Right cardiac atrium (tissue), 5 donors: ENCODE data around the gene JAKMIP1. TPM values are rescaled to one million over a fixed set of nuclear protein-coding genes. Genes with fewer than 3 reads are reported as not detected.

ENCODE experiments used
- ATAC-seq, 2 donors: fragments of 200-7000 bp; cut with Tn5 transposase; one replicate each; pipeline versions ENCODE4 v1.8.0 to v1.9.1; 2020; ENCODE audit warnings: moderate library complexity in 2 of 2, mild to moderate bottlenecking in 1 of 2
- DNase-seq, 3 donors: peaks; one replicate each; pipeline ENCODE4 v3.0.0-alpha.2; 2020
- H3K27ac ChIP-seq: one replicate; pipeline ENCODE4 v1.5.1; 2013; ENCODE audit warnings: mild to moderate bottlenecking, low read length, control low read depth, moderate library complexity
- H3K27me3 ChIP-seq: one replicate; pipeline ENCODE4 v1.6.1; 2013; ENCODE audit not compliant: control insufficient read depth, insufficient read depth
- H3K4me1 ChIP-seq: one replicate; pipeline ENCODE4 v1.6.1; 2013; ENCODE audit warnings: low read length; ENCODE audit not compliant: control insufficient read depth, insufficient read depth
- H3K4me3 ChIP-seq: one replicate; pipeline ENCODE4 v1.5.1; 2013; ENCODE audit warnings: low read length, control low read depth
- H3K9me3 ChIP-seq: one replicate; pipeline ENCODE4 v1.6.1; 2013; ENCODE audit warnings: low read length; ENCODE audit not compliant: control insufficient read depth
- WGBS: extraction: QIAGEN DNeasy Blood & Tissue Kit; methylation state at CpG from one replicate; pipeline ENCODE4 v1.1.7; 2013; 5-methylcytosine and 5-hydroxymethylcytosine counted together
- intact Hi-C, 4 donors: fragments of 100-400 bp; cut with DNase I; formaldehyde crosslinking; loops; one replicate each; pipeline versions ENCODE4 v1.11.0 to v1.14.0; 2022 to 2023
- polyA plus RNA-seq: library from polyadenylated mRNA; stranded (reverse); fragments of 200-250 nt; gene quantifications from one replicate; pipeline ENCODE4 v1.2.3, GENCODE V29; 2013
- total RNA-seq, 4 donors: library from RNA; stranded (reverse); fragmentation: NEBNext Ultra II Directional; extraction: Animal tissue kit (Norgen Biotek cat#: 25700); gene quantifications; one replicate each; pipeline ENCODE4 v1.2.1, GENCODE V29; 2021
- donor health status: healthy with polysubstance abuse.
- donor health status: DM: no; HTN: yes; CAD: no.
- donor health status: DM: no; HTN: no; CAD: no.
- donor health status: DM: no; HTN: yes; CAD: no; lungs with severe emphysema.
- donor health status: DM: yes; HTN: yes; CAD: no.

Gene JAKMIP1
- total and polyA plus RNA-seq, 5 donors = 0.07 to 0.28 (median 0.20) TPM; not detected in 2

DNA sequence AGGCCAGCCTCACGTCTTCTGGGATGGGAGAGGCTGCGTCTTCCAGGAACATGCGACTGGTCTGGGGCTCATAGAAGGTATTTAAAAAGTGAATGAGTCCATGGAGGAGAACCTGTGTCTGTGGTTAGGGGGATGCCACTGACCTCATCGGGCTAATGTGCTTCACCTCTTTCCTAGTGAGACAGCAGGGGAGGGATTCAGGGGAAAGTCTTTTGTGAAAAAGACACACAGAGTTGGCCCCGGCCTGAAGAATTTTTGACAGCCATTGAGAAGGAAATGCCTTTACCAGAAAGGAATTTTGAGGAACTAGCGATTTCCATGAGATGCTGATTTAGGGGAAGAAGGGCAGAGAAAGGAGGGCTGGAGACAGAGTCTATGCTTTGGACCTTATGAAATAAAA, 171.1 kb downstream of the JAKMIP1 start:
- Histone ChIP-seq H3K4me1 (no peaks in the 10 kb centered on the region), H3K27me3 (no peaks in the 10 kb centered on the region), H3K27ac (no peak overlapping the region), H3K9me3 (no peaks in the 10 kb centered on the region), H3K4me3 (no peak overlapping the region)
- intact Hi-C loops = no loop called here
- no peak for DNase-seq
- WGBS = 61% methylated on average over 6 of the region's 6 CpGs
- ATAC-seq = no peak

DNA sequence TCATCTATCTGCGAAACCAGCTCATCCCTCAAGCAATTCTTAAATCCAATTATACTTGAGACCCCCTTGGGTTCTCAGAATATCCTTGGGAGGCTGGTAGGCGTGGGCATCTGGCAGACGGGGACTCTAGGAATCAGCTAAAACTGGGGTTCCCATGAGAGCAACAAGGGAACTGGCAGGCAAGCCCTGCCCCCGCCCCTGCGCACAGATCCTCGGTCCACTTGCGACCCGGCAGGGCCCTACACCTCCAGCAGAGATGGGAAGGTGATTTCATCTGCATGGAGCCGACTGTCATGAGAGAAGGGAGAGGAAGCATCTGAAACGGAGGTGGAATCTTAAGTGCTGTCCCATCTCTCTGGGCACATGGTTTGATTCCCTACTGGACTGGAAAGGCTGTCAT, 172.2 kb downstream of the JAKMIP1 start:
- DNase-seq = no peak
- H3K9me3 ChIP-seq = no peaks in the 10 kb centered on the region
- intact Hi-C loops = no loop called here
- H3K27ac ChIP-seq = no peak overlapping the region
- WGBS = 67% methylated on average over 10 of the region's 10 CpGs
- H3K4me1 ChIP-seq = no peaks in the 10 kb centered on the region
- H3K27me3 ChIP-seq = no peaks in the 10 kb centered on the region
- no peak for ATAC-seq
- H3K4me3 ChIP-seq = no peak overlapping the region

DNA sequence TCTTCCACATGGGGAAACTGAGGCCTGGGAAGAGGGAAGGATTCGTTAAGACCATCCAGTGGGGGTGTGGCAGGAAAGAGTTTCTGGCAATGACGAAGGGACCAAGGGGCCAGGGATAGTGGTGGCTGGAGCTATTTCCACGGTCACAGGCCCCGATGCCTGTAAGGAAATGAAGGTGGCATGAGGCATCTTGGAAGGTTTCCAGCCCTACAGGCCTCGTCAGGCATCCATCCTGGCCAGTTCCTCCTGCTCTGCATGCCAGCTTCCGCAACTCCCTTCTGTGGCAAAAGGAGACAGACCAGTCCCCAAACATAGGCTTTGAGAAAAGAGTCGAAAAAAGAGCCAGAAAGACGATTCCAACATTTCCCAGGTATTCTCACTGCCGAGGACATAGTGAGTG, 173.0 kb downstream of the JAKMIP1 start:
- Histone ChIP-seq H3K4me3 (no peak overlapping the region), H3K27ac (no peak overlapping the region), H3K27me3 (no peaks in the 10 kb centered on the region), H3K4me1 (no peaks in the 10 kb centered on the region), H3K9me3 (no peaks in the 10 kb centered on the region)
- ATAC-seq (no peak), DNase-seq (no peak)
- 75% methylated on average over 9 of the region's 9 CpGs for WGBS
- intact Hi-C loops = no loop called here

DNA sequence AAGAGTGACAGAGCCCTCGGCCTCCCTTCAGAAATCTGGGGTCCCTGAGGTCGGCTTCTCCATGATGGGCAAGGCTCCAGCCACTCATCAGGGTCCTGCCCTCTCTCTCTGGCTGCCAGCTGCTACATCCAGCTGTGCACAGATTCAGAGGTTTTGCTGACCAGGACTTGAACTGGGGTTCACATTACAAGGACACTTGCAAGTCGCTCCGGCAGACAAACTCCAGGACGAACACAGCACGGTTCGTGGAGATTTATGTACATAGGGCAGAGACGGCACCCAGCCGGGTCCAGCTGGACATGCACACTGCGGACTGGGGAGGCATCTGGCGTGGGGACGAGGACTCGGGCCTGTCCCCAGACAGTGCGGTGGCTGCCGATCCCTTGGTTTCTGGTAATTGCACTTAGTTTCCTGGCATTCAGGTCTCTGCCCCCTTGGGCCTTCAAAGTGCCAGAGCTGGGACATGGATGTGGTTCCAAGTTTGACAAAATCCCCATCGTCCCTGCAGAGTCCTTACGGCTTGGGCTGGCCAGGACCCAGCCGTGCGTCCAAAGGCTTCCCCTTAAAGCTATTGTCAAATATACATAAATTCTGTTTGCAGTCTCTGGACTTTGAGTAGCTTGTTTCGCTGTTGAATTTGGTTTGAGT, 175.9 kb downstream of the JAKMIP1 start:
- Histone ChIP-seq H3K9me3 (no peaks in the 10 kb centered on the region), H3K27ac (no peak overlapping the region), H3K4me3 (no peak overlapping the region), H3K4me1 (no peaks in the 10 kb centered on the region), H3K27me3 (no peaks in the 10 kb centered on the region)
- whole genome bisulfite sequencing = 70% methylated on average over 20 of the region's 20 CpGs
- ATAC-seq = no peak
- intact Hi-C loops = no loop called here
- no peak for DNase-seq

GRCh38 chr4:6023731-6024130, 176.6 kb downstream of the JAKMIP1 start:
- Histone ChIP-seq H3K27ac (no peak overlapping the region), H3K27me3 (no peaks in the 10 kb centered on the region), H3K4me1 (no peaks in the 10 kb centered on the region), H3K9me3 (no peaks in the 10 kb centered on the region), H3K4me3 (no peak overlapping the region)
- intact Hi-C loops = no loop called here
- ATAC-seq (no peak), DNase-seq (no peak)
- WGBS = 59% methylated on average over 10 of the region's 10 CpGs

DNA sequence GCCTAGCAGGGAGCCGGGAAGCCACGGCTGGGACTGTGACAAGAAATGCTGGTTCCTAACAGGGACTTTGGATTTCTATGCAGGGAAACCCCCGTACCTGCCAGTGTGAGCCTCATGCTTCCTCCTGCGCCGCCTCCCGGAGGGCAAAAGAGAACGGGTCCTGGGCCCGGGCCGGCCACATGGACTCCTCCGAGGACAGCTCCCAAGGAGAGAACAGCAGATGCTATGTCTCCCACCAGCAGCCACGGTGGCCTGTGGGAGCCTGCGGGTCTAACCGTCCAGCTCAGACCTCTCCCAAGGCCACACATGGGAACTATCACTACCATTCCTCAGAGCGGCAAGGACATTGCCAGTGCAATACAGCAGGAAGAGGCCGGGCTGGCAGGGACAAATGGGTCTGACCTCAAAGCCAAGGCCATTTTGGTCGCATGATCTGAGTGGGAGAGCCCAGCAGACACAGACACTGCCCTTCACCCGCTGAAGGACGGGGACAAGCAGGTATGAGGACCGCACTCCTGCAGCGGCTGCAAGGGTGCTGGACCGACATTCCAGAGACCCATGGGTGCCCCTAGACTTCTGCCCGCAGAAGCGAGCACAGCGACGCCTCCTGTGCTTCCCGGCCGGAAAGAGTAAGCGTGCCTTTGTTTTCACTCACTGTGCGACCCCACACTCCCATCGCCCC, 177.6 kb downstream of the JAKMIP1 start:
- intact Hi-C loops = no loop called here

GRCh38 chr4:6021831-6022606, 178.3 kb downstream of the JAKMIP1 start:
- intact Hi-C loops = no loop called here
- Histone ChIP-seq H3K4me3 (no peak overlapping the region), H3K9me3 (no peaks in the 10 kb centered on the region), H3K4me1 (no peaks in the 10 kb centered on the region), H3K27ac (no peak overlapping the region), H3K27me3 (no peaks in the 10 kb centered on the region)
- ATAC-seq (no peak), DNase-seq (no peak)
- 72% methylated on average over 20 of the region's 20 CpGs for WGBS

More for the DNA sequence above, 177.6 kb downstream of the JAKMIP1 start:
- 85% methylated on average over 30 of the region's 30 CpGs for WGBS
- H3K4me1 ChIP-seq = no peaks in the 10 kb centered on the region
- ATAC-seq = no peak
- no peak overlapping the region for H3K4me3 ChIP-seq
- H3K27me3 ChIP-seq = no peaks in the 10 kb centered on the region
- DNase-seq = no peak
- no peaks in the 10 kb centered on the region for H3K9me3 ChIP-seq
- no peak overlapping the region for H3K27ac ChIP-seq

GRCh38 chr4:6020613-6021012, 179.7 kb downstream of the JAKMIP1 start:
- intact Hi-C loops = no loop called here
- no peak for ATAC-seq
- Histone ChIP-seq H3K27ac (no peak overlapping the region), H3K27me3 (no peaks in the 10 kb centered on the region), H3K4me3 (no peak overlapping the region), H3K4me1 (no peaks in the 10 kb centered on the region), H3K9me3 (no peaks in the 10 kb centered on the region)
- no peak for DNase-seq
- WGBS = 79% methylated on average over 8 of the region's 8 CpGs

GRCh38 chr4:6019316-6020263, 180.8 kb downstream of the JAKMIP1 start:
- no peaks in the 10 kb centered on the region for H3K9me3 ChIP-seq
- DNase-seq (peak in 1 of 3 donors; percentile 68), ATAC-seq (no peak)
- H3K27ac ChIP-seq = no peak overlapping the region
- H3K27me3 ChIP-seq = no peaks in the 10 kb centered on the region
- 32% methylated on average over 22 of the region's 22 CpGs for WGBS
- no peak overlapping the region for H3K4me3 ChIP-seq
- intact Hi-C loops = no loop called here
- H3K4me1 ChIP-seq = no peaks in the 10 kb centered on the region

DNA sequence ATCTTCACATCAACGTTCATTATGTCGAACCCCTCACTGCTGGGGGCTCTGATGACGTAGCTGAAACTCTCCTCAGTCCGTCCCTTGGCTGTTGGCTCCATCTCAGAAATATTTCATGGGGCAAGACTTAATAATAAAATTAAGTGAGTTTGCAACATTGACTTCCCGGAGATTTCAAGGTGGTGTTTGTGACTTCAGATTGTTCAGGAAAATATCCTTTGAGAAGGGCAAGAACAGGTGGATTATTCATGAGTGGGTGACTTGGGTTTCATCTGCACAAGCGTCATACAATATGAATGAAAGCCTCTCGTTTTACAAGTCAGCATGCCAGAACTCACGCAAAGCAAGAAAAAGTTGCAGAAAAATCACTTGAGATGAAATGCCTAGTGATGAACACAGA, 182.0 kb downstream of the JAKMIP1 start, which contains the start of gene C4orf50:
TSS of gene C4orf50 (minus strand) at position 101 of the 400 bp plus-strand sequence.
- no peak for DNase-seq
- Histone ChIP-seq H3K9me3 (no peaks in the 10 kb centered on the region), H3K4me1 (no peaks in the 10 kb centered on the region), H3K27ac (no peak within 1 kb of the TSS), H3K27me3 (no peaks in the 10 kb centered on the region), H3K4me3 (no peak within 1 kb of the TSS)
- intact Hi-C loops = no loop called here
- 63% methylated on average over 8 of the region's 8 CpGs for WGBS
- ATAC-seq = no peak
